ENCODE data around the gene RNF157.
"Not testable (repeated sequence)": the region's sequence is repeated elsewhere in the genome, so short reads cannot be mapped to it uniquely, and the experiment has no call there.

Gene RNF157

DNA sequence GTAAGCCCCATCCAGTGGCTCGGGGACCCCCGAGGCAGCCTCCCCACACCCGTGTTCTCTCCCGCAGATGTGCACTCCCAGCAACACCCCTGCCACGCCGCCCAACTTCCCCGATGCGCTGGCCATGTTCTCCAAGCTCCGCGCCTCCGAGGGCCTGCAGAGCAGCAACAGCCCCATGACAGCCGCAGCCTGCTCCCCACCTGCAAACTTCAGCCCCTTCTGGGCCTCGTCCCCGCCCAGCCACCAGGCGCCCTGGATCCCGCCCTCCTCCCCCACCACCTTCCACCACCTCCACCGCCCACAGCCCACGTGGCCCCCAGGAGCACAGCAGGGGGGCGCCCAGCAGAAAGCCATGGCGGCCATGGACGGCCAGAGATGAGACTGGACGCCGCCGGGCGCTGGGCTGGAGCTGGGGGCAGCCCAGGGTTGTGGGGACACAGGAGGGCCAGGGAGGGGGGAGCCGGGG, 29.9 kb upstream of the RNF157 start:
- DNase-seq, result no peak

DNA sequence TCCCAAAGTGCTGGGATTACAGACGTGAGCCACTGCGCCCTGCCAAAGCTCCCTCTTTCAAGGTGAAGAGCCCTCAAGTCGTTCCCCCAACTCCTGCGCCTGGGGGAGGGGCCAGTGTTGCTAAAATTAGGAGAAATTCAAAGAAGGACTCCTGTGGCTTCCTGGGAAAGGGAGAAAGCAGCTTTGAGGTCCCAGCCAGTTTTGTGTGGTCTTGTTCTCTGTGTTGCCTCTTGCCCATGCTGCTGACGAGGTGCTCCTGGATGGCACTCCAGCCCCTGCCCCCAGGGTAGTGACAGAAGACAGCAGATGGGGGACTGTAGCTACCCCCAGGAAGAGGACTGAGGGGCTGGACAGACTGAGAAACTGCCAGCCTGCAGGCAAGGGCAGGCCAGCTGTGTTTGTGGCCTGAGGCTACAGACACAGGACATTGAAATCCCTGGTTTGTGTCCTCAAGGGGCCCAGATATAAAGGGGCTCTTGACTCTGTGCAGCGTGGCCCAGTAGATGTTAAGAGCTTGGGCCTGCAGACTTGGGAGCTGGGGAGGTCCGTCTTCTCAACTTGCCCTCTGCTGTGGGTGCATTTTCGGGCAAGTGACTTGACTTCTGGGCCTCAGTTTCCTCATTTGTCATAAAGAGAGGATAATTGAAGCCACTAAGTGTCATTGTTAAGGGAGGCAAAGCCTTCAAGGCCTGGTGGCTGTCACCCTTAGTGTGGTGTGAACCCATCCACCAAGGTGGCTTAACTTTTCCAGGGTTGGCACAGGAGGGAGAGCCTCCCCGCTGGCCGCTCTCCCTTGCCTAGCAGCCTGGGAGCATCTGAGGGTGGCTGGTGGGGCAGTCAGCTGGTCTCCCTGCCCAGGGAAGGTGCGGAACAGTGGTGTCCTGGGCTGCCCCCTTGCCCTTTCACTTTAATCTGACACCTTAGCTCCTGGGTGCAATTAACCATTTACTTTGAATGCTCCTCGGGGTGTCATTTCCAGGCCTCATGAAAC, 29.0 kb upstream of the RNF157 start:
- DNase-seq, result no peak

DNA sequence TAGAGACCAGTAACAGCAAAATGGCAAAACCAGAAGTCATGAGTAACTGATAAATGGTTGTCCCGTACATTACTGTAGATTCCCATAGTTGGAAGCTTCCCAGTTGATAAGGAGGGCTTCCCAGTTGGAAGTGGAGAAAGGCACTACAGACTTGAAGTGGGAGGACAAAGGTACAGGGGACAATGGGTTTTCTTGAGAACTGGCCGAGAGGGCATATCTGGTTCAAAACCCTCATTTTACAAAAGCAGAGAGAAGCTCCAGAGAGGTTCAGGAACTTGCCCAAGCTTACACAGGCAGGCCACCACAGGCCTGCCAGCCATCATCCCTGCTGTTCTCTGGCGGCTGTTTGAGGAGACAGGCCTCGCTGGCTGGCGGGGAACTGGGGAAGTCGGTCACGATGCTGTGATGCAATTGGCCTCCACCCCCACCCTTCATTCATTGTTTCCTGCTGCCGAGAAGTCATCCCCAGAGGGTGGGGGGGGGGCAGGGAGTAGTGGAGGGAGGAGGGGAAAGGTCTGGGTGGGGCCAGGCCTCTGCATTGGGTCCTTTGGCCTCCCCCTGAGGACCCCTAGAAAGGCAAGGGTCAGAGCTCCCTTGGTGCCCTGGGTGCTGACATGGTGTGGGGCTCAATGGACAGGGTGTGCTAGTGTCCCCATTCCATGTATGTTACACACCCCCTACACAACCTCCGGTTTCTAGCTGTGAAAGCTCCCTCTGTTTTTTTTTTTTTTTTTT, 27.9 kb upstream of the RNF157 start:
- DNase-seq, result peak; percentile 75 to 80

DNA sequence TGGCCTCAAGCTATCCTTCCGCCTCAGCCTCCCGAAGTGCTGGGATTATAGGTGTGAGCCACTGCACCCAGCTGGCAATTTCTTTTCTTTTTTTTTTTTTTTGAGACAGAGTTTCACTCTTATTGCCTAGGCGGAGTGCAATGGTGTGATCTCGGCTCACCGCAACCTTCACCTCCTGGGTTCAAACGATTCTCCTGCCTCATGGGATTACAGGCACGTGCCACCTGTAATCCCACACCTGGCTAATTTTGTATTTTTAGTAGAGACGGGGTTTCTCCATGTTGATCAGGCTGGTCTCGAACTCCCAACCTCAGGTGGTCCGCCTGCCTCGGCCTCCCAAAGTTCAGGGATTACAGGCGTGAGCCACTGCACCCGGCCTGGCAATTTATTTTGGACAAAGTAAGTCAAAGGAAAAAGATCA, 27.3 kb upstream of the RNF157 start:
- not testable (repeated sequence) for DNase-seq

DNA sequence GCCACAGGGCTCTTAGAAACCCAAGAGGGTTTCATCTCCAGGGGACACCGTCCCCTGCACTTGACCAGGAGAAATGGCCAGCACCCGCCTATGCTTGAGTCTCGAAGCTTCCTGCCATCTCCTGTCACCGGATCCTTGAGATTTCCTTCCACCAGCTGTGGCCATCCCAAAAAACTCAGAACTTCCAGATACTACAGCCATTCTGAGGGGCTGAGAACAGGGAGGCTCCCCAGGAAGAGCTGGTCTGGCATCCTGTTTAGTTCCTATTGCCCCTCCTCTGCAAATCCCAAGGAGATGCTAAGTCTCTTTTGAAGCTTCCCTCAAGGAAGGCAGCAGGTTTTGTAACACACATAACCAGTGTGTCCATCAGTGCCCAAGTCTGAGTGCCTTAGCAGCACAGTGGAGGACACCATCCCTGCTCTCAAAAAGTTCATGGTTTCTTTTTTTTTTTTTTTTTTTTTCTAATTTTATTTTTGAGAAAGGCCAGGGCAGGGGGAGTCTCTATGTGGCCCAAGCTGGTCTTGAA, 26.8 kb upstream of the RNF157 start:
- no peak for DNase-seq

DNA sequence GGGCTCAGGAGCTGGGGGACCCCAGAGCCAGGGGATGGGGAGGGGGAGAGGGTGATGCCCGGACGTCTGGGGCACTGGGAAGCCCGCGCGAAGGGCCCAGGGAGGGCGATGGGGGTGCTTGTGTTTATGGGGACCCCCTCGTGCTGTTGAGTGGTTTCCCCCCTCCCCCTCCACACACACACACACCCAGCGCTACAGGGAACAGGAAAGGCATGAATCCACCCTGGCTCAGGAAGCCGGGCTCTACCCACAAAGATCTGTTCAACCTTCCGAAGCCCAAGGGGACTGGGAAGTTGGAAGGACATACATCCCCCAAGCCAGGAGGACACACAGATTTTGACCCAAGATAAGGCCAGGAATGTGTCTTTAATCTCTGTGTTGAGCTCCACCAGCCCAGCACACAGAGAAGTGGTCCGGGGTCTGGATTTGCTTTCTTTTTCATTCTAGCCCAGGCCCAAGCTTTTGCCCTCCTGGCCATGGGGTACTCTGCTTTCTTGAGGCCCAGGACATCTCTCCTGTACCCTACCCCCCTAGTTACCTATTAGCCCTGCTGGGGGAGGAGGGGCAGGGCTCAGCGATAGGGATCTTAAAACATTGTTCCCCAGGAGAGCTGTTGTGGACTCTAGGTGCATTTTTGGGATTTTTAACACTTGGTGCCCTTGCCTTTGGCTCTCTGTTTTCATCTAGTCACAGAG, 26.1 kb upstream of the RNF157 start:
- DNase-seq, result no peak

DNA sequence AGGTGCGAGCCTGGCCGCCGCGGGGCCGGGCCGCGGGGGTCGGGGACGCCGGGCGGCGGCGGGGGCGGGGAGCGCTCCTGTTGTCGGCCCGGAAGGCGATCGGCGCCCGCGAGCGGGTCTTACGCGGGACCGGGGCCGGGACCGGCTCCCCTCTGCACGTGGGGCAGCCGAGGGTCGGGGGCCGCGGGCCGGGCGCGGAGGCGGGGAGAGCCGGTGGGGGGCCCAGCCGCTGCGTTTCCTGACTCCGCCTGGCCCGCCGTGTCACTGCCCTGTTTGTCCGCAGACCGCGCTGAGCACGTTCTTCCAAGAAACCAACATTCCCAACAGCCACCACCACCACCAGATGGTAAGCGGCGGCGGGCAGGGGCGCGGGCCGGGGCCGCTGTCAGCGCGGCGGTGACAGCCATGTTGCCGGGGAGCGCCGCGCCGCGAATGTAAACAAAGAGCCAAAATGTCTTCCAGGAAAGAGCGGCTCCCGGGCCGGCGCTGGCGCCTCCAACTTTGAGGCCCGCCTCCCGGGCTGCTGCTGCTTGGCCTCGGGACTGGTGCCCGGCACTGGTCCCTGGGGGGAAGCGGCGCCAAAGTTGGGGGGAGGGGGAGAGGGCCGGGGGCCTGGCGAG, 25.4 kb upstream of the RNF157 start:
- DNase-seq, result peak; percentile 35 to 37

DNA sequence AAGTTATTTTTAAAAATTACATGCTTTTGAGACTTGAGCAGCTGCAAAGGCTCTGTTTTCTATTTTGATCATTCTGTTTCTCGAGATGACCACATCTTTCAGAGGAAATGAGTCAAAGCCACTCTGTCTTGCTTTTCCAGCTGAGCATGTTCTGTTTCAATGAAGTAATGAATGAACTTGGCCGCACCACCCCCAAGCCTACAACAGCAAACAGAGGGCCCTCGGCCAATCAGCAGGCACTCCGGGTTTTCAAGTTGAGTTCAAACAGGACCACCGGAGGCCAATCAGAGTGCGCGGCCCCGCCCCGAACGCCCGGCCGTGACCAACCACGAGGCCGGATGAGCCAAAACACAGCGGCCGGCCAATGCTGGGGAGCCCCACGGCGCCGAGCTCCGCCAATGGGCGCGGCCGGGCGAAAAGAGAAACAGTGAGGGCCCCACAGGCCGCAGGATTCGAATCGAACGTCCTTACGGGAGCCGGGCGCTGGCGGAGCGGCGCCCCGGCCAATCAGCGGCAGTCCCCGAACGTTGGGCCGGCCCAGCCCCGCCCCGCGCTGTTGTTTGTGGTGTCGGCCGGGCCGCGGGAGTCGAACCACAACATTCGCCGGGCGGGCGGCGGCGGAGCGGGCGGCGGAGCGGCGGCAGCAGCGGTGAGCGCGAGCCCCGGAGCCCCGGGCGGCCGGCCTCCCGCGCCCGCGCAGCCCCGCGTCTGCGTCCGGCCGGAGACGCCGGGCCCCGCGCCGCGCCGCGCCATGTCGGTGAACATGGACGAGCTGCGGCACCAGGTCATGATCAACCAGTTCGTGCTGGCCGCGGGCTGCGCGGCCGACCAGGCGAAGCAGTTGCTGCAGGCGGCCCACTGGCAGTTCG, 24.7 kb upstream of the RNF157 start, which contains the start of gene UBALD2:
TSS of gene UBALD2 (plus strand) at position 594 of the 869 bp plus-strand sequence. CDS start at position 752, 158 bp downstream.
- peak; percentile 97 to 98 for DNase-seq

DNA sequence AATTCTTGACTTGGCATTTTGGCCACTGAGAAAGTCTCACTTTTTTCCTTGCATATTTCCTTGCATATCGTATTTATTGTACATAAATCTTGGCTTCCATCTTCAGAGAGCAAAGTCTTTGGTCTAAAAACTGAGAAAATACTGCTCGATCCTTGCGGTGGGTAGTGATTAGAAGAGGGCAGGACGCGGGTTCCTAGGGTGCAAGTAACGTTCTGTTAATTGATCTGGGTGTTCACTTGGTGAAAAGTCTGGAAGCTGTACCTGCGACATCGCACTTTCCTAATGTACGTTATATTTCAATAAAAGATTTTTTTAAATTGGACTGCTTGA, 24.1 kb upstream of the RNF157 start:
- no peak for DNase-seq

DNA sequence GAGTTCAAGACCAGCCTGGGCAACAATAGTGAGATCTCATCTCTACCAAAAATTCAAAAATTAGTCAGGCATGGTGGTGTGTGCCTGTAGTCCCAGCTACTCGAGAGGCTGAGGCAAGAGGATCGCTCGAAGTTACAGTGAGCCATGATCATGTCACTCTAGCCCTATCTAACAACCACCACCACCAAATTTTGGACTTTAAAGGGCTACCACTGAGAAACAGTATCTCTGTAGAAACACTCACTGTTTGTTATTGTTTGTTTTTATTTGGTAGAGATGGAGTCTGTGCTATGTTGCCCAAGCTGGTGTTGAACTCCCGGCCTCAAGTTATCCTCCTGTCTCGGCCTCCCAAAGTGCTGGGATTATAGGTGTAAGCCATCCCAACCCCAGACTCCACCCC, 23.6 kb upstream of the RNF157 start:
- no peak for DNase-seq

DNA sequence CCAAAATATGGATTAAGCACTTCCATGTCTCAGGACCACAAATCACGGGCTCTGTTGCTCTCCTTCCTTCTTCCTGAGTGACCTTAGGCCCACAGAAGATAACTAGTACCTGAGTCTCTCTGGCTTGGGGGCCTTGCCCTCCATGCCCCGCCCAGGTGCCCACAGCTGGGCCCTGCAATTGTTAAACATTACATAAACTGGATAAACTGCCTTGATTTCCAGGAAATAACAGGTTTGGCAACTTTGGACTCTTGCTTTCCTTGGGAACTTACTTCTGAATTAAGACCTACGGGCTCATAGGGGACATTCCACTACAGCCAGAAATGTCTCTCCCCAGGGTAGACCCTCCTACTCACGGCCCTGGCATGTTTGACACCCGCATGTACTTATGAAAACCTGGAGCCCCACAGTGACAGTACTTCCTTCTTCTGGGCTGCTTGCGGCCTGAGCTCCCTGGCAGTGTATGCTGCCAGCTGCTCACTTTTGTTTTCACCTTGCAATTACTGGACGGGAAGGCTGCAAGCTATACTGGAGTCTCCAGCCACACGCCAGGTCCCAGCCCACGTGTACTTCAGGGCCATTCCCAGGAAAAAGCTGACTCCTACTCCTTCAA, 22.5 kb upstream of the RNF157 start:
- DNase-seq, result no peak

DNA sequence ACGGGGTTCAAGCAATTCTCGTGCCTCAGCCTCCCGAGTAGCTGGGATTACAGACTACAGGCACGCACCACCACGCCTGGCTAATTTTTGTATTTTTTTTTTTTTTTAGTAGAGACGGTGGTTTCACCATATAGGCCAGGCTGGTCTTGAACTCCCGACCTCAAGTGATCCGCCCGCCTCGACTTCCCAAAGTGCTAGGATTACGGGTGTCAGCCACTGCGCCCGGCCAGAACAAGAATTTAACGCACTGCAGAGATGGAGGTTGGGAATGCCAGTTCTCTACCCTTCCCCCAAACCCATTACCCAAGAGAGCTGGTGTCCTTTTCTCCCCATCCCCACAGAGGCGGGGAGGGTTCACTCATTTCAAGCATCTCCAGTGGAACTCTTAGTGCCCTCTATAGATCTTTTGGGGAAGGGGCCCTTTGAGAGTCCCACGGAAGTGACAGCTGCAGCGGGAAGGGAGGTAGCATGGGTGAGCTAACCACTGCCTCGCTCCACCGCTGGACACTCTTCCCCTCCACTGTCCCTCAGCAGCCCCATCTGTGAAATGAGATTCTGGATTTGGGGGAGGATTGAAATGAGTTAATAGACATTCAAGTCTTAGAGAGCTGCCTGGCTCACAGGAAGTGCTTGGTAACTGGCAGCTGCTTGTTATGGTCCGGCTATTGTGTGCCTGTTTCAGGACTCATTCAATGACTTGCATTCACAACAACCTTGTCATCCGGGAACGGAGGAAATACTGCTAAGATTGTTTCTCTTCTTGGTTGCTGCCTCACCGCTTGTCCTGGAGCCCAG, 21.3 kb upstream of the RNF157 start:
- DNase-seq, result no peak

DNA sequence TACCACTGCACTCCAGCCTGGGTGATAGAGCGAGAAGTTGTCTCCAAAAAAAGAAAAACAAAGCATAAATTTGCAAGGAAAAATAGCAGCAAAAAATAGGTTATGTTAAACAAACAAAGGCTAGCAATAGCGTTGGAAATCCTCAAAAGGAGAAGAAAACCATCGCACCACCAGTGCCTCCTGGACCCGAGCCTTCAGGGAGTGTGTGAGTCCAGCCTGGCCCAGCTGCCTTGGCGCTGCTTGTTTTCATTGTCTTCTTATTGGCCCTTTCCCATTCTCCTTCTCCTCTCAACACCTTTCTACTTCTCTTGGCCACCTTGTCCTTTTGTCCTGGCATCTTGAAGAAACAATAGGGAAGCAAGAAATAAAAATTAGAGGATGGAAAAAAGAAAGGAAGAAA, 20.4 kb upstream of the RNF157 start:
- DNase-seq, result no peak

DNA sequence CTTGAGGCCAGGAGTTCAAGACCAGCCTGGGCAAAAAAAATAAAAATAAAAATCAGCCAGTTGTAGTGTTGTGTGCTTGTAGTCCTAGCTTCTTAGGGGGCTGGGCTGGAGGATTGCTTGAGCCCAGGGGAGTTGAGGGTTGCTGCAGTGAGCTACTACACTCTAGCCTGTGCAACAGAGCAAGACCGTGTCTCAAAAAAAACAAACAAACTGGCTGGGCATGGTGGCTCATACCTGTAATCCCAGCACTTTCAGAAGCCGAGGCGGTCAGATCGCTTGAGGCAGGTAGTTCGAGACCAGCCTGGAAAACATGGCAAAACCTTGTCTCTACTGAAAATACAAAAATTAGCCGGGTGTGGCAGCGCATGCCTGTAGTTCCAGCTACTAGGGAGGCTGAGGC, 19.9 kb upstream of the RNF157 start:
- no peak for DNase-seq

DNA sequence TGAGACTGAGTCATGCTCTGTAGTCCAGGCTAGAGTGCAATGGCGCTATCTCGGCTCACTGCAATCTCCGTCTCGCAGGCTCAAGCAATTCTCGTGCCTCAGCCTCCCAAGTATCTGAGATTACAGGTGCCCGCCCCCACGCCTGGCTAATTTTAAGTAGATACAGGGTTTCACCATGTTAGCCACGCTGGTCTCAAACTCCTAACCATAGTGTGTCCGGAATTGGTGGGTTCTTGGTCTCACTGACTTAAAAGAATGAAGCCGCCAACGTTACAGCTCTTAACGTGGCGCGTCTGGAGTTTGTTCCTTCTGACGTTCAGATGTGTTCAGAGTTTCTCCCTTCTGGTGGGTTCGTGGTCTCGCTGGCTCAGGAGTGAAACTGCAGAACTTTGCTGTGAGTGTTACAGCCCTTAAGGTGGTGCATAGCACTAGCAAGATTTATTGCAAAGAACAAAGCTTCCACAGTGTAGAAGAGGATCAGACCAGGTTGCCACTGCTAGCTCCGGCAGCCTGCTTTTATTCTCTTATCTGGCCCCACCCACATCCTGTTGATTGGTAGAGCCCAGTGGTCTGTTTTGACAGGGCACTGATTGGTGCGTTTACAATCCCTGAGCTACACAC, 16.2 kb upstream of the RNF157 start:
- not testable (repeated sequence) for DNase-seq

DNA sequence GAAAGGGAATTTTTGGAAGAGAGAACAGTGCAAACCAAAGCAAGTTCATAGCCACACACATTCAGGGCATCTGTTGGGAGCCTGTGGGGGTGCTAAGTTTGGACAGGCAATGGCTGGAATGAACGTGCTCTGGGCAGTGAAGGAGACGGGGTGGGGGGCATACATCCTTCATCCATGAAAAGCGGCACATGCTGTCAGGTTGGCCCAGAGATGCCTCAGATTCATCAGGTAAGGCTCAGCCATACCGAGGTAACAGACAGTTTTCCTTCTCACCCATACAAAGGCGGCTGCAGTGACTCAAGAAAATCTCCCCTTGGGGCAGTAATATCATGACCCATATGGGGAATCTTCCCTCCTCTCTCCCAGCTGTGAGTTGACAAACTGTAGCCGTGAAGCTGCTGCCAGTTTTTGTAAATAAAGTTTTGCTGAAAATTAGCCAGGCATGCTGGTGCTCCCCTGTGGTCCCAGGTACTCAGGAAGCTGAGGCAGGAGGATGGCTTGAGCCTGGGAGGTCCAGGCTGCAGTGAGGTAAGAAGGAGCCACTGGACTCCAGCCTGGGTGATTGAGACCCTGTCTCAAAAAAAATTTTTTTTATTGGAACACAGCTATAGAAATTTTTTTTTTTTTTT, 15.6 kb upstream of the RNF157 start:
- no peak for DNase-seq

DNA sequence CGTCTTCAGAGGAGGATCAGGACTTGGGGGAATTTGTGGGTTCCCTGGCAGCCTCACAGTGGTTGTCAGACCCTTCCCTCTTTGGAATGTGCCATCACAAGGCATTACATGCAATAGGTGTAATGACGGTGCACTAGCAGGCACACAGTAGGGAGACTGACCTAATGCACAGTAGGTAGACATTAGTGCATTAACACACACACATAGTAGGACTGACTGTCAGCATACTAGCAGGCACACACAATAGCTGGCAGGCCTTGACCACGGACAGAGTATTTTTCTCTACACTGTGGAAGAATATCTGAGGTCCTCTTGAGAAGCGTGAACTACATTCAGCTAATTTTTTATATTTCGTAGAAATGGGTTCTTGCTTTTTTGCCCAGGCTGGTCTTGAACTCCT, 14.0 kb upstream of the RNF157 start:
- no peak for DNase-seq

DNA sequence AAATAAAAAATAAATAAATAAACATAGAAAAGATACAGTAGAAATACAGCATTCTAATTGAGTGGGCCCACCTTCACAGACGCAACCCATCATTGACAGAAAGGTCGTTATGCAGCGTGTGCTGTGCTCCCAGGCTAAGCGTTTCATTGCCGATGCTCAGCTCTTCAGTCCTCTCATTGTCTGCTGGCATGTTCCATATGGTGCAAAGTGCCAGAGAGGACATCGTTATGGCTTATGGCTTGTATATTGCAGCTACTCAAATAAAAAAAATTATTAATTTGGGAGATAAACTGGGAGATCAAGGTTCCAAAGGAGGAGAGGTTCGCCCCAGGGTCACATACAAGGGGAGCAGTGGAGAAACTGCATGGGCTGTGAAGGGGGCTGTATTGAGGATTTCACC, 13.5 kb upstream of the RNF157 start:
- no peak for DNase-seq
